GM18873 (cell line): Measurements from ENCODE around the gene PAX1.

ENCODE experiments used
- ATAC-seq: cut with Tn5 transposase; IDR thresholded peaks from one replicate; pipeline ENCODE4 v1.9.1; 2021; ENCODE audit warnings: mild to moderate bottlenecking, moderate library complexity, moderate number of reproducible peaks; ENCODE audit not compliant: unreplicated experiment, low FRiP score

The PAX1 gene

DNA sequence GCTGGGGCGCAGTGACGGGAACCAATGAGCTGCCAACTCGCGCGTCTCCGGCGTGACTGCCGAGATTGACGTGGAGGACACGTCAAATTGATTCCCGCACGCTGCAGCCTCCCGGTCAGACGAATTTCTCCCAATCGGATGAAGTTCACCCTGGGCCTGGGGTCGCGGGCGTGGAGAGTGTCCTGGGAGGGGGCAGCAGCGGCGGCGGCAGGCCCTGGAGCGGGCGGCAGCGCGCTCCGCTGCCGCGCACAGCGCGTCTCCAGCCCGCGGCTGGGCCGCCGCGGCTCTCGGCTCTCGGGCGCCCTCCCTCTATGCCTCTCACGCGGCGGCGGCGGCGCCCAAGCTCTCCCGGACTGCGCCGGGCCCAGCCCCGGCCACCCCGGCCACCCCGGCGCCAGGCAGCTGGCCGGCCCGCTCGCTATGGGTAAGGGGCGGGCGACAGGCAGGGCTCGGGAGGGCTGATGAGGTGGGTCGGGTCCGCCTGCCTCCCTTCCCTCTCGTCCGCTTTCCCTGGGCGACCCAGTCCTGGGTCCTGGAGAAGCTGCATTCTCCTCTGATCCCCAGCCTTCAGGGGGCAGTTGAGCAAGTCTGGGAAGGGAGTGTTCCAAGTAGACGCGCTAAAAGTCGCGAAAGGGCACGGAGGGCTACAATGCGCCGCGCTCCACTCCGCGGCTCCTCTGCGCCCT, at the start of gene PAX1:
Gene PAX1 (plus strand): TSS at position 90 of the 686 bp plus-strand sequence. CDS start 49 bp downstream, at position 139.
- no peak for ATAC-seq

DNA sequence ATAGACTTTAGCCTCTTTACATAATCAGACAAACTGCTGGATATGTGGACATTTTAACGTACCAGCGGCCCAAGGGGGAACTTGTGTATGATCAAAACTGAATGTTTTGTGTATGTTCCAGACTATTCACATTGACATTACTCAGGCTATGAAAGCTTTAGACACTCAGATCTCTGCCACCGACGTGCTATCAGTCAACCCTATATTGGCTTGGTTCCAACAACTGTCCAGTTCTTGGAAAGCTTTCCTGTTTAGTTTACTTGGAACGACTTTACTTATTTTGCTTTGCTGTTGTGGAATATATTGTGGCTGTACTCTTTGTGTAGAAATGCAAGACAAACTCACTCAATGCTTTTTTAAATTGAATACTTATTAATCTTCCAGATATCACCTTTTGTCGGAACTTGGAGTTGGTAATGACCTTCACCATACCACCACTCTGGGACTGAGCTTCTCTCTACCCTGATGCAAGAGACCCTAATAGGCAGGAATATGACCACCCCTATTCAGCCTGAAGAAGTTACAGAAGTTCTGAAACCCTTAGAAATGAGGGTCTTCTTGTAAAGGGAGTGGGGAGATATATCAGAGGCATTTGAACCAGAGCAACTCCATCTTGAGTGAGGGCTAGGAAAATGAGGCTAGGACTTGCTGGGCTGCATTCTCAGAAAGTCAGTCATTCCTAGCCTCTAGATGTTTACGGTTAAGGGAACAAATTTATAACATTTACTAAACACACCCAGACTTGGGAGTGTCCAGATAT, 49.0 kb upstream of the PAX1 start:
- ATAC-seq = no peak

DNA sequence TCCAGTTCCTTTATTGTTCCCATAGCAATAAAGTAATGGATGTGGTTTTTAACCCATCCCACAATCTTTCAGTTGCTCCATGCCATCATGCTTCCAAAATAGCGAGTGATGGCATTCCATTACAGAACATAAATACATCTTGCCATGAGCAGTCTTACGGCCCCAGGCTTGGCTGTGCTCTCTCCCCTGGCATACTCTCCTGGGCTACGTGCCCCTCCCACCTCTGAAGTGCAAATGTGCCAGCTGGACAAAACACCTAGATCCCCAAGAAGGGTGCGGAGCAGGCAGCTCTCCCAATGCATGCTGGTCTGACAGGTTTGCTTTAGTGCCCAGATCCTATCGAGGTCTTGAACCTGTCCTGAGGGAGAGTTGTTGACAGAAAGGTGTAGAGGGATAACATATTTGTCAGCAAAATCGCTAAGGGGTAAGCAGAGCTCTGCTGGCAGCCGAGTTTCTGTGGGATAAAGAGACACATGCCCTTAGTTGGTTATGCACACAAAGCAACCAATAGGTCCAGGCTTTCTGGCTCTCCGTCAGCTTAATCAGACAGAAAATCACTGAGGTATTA, 43.9 kb upstream of the PAX1 start:
- no peak for ATAC-seq

DNA sequence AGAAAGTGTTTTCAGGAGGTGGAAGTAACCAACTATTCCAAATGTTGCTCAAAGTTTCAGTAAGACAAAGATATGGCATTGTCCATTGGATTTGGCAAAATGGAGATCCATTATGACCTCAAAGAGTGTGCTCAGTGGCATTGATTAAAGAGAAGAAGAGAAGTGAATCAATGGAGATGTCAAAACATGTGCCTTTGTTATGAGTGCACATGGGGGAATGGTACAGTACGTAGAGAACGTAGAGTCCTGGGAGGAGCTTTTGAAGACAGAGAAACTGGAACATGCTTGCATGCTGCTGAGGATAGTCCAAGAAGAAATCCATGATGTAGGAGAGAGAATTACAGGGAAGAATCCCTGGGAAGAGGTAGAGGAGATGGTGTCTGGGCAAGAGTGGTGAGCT, 42.0 kb upstream of the PAX1 start:
- ATAC-seq = no peak

DNA sequence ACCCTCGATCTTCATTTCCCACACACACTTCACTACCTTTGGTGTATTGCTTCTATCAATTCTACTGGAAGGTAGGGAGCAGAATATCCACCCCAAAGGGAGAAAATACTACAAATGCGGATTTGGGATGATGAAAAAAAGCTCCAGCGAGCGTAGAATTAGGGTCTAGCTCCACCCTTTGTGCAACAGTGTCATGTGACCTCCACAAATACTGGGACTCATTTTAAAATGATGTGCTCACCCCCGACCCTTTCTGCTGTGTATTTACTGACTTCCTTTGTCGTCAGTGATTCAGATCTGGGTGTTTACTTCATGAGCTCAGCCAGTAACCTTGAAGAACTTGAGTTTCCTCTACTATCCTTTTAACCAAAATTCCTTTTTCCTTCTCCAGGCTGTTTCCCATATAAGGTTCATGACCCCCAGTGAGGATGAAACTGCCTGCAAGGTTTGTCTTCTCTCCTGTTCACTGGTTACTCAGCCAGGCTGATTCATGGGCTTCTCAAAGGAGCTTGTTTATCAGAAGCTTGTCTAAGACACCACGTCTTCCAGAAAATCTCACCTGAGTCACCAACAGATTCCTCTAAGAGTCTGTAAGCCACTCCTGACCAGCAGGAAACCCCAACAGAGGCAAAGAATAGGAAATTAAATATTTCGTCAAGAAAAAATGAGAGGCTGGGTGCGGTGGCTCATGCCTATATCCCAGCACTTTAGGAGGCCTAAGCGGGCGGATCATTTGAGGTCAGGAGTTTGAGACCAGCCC, 39.6 kb upstream of the PAX1 start:
- ATAC-seq = no peak

DNA sequence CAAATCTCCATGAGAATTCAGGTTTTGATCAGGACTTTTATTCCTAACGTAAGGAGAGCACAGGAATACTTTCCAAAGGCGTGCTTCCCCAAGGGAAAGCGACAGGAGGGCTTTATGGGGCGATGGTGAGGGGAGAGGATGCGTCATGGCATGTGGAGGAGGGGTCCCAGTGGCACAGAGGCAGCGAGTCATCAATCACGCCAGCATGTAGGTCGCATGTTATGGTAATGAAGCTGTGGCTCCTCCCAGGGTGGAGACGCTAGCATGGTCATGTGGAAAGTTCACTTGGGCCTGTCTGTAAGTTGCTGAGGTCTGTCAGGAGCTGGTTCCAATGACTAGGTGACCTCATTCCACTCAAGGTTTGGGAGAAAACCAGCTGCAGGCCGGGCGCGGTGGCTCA, 35.3 kb upstream of the PAX1 start:
- ATAC-seq = no peak

DNA sequence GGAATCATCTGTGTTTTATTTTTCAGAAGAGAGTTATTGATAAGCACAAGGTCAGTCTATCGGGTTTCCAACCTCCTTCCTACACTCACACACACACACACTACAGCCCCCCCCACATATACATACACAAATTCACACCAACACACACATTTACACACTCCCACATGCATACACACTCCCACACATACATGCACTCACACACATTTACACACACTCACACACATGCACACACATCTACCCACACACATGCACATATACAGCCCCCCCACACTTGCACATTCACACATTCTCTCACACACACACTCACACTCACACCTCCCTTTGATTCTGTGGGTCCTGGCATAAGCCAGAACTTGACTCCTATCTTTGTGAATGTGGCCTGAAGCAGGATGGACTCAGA, 34.5 kb upstream of the PAX1 start:
- ATAC-seq = no peak

DNA sequence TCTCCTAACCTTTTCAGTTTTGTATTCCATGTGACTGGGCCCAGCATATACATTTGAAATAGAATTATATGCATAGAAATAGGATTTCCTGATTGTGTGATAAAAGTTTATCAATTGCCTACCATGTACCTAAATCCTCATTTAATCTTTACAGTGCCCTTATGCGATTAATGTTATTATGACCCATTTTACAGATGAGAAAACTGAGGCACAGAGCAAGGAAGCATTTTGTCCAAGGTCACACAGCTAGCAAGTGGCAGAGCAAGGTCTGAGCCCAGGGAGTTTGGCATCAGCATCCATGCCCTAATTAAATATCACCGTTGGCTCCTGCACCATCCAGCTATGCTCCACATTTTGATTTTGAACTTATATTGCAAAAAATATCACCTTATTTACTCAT, 28.2 kb upstream of the PAX1 start:
- no peak for ATAC-seq

DNA sequence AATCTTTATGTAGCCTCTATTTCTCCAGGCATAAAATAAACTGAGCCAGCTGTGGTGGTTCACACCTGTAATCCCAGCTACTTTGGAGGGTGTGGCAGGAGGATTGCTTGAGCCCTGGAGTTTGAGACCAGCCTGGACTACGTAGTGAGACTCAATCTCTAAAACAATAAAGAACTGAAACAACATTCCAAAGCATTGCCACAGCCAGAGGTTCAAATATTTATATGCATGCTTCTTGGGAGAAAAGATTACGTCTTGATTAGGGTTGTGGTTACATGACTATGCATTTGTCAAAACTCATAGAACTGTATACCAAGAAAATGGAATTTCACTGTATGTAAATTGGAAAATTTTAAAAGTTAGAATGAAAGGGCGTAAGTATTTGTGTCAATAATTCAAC, 27.7 kb upstream of the PAX1 start:
- ATAC-seq = no peak

DNA sequence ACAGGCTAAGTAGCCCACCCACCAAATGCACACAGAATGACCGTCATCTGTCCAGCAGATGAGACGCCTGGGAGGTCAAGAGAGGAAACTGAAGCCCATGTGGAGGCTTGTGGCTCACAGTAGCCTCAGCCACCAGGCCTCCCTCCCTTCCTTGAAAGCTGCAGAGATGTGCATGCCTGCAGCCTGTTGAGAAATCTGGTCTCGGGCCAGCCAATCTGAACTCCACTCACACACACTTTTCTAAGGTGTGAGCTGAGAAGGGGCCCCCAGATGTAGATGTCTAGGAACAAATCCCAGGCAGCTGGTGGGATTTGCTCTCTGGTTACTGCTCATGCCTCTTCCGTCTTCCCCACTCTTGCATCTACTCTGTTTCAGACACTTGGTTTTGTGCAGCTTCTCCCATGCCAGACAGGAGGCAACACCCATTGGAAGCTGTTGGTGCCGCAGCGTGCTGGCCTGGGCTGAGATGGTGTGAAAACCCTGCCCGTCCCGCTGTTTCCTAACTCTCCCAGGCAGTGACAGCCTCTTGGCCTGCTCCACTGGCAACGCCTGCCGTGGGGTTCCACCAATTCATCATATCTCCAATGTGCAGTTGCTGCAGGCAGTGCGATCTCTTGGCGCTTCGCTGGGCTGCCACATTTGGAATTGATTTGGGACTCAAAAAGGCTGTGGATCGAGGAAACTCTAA, 24.1 kb upstream of the PAX1 start:
- ATAC-seq = no peak

DNA sequence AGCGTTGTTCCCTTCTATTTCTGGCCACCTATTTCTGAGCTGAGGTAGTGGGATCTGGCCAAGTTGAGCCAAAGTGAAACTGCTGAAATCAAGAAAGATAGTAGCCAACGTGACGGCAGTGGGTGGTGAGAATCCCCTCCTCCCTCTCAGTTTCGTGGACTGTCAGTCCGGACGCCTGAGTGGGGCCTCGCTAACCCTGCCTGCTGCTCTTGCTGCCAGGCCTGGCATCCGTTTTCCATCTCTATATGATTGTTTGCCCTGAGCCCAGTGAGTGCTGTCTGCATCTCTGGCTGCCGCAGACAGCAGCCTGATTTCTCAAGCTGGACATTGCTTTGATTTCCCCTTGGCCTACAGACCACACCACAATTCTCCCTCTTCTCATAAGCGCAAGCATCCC, 23.5 kb upstream of the PAX1 start:
- no peak for ATAC-seq

DNA sequence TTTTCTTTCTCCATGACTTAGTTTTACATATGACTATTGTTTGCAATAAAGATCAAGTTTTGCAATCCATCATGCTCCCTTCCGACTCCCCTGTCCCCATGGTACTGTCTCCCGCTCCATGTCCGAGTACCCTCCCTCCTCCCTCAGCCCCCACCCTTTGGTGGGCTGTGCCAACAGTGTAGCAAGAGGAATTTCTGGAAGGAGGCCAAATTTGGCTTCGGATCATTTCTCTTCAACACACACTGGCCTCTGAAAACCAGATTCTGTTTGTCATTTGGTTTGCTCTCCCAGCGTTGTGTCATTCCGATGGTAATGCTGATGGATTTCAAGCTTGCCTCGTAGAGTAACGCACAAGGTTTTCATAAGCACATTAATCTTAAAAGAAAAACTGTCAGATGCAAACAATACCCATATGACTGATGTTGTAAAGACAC, 22.9 kb upstream of the PAX1 start:
- no peak for ATAC-seq

DNA sequence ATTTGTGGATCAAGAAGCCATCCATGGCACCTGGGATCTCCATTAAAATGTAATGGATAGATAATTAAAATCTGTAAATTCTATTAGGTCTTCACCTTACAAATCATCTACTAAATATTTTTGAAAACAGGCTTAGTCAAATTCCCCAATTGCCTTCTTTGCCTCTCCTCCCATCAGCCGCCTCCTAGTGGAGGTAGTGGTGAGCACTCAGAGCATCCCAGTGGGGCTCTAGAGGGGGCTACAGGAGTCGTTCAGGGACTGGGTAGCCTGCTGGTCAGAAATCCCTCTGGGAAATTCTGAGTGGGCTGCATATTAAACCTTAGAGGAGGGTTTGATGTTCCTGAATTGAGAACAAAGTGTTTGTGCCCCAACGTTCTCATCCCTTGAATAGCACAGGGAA, 20.8 kb upstream of the PAX1 start:
- no peak for ATAC-seq

DNA sequence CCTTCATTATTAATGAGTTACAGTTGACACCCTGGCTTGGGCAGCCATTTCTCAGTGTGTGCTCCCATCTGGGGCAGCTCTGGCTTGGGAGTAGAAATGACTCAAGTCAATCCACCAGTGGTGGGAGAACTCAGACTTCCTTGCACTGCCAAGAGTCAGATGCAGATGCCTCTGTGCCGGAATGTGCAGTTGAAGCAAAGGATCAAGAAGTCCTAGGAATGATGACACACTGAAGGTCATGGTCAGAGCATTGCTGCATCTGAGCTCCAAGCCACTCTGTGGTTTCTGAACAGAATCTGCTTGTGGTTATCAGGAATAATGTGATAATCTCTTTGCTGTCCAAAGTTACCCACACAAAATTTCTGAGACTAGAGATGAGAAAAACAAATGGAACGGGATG, 19.5 kb upstream of the PAX1 start:
- no peak for ATAC-seq

DNA sequence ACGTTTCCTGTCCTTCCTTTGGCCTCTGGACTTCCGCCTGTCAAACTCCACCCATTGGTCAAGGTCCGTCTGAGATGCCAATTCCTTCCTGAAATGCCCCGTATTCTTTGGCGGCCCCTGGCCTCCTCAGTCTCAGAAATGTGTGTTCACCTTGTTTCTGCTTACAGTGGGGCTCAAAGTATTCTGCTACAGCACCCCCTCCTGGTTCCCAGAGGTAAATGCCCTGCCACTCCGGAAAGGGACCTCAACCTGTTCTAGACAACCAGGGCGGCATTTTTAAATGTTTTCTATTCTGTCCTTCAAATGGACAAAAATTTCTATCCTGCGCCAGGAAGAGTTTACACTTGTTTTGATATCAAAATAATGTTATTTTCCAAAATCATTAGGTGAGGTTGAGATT, 12.1 kb upstream of the PAX1 start:
- ATAC-seq = no peak

DNA sequence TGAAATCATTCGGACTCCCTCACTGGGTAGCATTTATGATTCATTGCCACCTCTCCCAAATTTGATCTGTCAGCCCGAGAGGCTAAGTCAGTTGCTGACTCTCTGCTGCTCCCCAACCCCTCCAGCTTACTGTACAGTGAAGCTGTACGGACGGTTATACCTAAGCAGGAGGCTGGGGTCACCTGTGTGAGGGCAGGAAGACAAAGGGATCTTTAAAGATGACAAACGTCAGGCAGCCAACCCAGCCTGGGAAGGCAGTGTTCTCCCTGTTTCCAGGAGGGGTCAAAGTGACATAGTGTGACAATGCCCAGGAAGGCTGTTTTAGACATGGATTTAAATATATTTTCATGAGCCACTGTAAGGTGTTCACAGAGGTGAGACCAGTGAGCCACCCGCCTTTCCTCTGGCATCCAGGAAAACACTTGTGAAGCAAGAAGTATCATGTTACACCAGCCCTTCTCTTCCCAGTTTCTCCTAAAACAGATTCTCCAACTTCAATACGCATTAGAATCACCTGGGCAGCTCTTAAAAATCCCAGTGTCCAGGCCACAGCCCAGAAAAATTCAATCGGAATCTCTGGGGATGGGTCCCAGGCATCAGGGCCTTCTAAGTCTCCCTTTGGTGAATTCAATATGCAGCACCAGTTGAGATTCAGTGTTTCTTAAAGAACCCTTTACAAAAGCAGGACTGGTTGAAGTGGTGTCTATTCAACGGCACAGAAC, 6.8 kb upstream of the PAX1 start:
- ATAC-seq = no peak

DNA sequence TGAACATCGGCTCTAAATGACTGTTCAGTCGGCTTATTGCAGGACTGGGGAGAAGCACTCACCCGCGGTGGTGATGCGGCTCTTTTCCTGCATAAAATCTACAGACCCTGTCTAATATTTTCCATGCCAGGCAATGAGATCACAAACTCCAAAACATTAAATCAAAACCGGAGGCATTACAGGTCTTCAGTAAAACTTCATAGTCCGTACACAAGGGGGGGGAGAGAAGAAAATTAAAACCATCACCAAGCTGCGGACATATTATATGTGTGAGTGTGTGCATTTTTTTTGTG, 6.3 kb upstream of the PAX1 start:
- ATAC-seq = no peak

DNA sequence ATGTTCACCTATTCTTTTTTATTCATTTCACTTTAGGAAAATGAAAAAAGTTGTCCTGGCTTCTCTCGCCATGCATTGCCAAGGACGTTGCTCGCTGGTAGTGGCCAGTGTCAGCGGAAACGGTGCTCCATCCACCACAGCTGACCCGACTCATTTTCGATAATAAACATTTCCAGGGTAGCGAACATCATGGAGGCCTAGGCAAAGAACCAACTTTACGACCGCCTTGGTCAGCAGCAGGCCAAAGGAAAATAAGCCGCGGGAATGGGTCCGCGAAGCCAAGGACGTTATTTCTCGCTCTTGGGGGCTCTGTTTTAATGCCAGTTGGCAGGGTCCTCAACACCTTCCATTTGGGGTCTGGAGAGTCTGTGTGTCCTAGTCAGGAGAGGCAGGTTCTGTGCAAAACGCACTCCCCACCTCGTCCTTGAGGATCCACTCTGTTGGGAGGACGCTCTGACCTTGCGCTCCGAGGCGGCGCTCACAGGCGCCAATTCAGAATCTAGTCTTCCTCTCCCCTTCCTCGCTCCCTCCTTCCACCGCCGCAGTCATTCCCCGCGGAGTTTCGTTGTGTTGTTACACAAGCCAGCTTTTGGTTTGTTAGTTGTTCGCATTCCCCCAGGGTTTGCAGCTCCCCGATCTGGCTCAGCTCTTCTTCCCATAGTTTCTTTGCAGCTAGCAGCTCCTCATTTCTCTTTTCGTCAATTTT, 4.1 kb upstream of the PAX1 start:
- ATAC-seq = no peak

DNA sequence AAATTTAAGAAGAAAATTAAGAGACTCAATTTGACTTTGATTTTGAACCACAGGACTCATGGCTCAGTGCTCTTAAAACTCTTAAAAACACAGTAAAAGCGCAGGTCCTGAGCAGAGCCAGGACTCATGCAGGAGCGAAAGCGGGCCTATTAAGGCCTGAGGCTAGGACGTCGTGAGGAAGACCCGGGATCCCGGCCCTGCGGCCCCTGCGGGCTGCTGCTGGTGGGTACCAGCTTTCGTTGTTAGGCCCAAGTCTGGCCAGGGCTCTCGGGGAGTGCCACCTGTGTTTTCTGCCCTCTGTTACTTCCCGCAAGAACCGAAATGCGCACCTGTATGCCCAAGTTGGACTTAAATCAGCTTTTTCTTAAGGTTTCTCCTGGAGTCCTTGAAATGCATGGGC, 3.4 kb upstream of the PAX1 start:
- ATAC-seq = no peak
